ENCODE measurements around the gene DNAH8.

DNAH8 gene

GRCh38 chr6:38749473-38749872 lies 34.4 kb downstream of the DNAH8 start:
- H3K36me3 ChIP-seq (ENCODE audit: low read length), result no peaks in the 10 kb centered on the region
- no peak overlapping the region for H3K4me3 ChIP-seq (ENCODE audit: insufficient read depth, low read length, poor library complexity, severe bottlenecking)
- no peaks in the 10 kb centered on the region for H3K79me2 ChIP-seq (ENCODE audit: insufficient read depth, low read length)
- no peaks in the 10 kb centered on the region for H3K9me3 ChIP-seq (ENCODE audit: insufficient read depth, low read length)
- no peaks in the 10 kb centered on the region for H3K9me2 ChIP-seq (replicated peaks; ENCODE audit: insufficient read depth, low read length)
- H3K27me3 ChIP-seq (ENCODE audit: low read length), result no peaks in the 10 kb centered on the region
- H3K9ac ChIP-seq (ENCODE audit: low read length), result no peak overlapping the region
- no peak for TF ChIP-seq EZH2phosphoT487 (conservative IDR thresholded peaks at IDR 0.05; ENCODE audit: low read length)
- TF ChIP-seq, protein P1, sequence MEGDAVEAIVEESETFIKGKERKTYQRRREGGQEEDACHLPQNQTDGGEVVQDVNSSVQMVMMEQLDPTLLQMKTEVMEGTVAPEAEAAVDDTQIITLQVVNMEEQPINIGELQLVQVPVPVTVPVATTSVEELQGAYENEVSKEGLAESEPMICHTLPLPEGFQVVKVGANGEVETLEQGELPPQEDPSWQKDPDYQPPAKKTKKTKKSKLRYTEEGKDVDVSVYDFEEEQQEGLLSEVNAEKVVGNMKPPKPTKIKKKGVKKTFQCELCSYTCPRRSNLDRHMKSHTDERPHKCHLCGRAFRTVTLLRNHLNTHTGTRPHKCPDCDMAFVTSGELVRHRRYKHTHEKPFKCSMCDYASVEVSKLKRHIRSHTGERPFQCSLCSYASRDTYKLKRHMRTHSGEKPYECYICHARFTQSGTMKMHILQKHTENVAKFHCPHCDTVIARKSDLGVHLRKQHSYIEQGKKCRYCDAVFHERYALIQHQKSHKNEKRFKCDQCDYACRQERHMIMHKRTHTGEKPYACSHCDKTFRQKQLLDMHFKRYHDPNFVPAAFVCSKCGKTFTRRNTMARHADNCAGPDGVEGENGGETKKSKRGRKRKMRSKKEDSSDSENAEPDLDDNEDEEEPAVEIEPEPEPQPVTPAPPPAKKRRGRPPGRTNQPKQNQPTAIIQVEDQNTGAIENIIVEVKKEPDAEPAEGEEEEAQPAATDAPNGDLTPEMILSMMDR (IDR thresholded peaks at IDR 0.05; ENCODE audit: insufficient read depth, low read length, poor library complexity, severe bottlenecking), result no peak
- H2AFZ ChIP-seq (ENCODE audit: low read depth, low read length, severe bottlenecking), result no peak overlapping the region
- no peak overlapping the region for H3K4me2 ChIP-seq (ENCODE audit: low read depth, low read length, poor library complexity, severe bottlenecking)
- no peak overlapping the region for H3K27ac ChIP-seq (ENCODE audit: low read depth, low read length)
- H3F3A ChIP-seq (ENCODE audit: insufficient read depth), result no peaks in the 10 kb centered on the region
- H4K20me1 ChIP-seq (ENCODE audit: low read depth, low read length), result no peaks in the 10 kb centered on the region

DNA sequence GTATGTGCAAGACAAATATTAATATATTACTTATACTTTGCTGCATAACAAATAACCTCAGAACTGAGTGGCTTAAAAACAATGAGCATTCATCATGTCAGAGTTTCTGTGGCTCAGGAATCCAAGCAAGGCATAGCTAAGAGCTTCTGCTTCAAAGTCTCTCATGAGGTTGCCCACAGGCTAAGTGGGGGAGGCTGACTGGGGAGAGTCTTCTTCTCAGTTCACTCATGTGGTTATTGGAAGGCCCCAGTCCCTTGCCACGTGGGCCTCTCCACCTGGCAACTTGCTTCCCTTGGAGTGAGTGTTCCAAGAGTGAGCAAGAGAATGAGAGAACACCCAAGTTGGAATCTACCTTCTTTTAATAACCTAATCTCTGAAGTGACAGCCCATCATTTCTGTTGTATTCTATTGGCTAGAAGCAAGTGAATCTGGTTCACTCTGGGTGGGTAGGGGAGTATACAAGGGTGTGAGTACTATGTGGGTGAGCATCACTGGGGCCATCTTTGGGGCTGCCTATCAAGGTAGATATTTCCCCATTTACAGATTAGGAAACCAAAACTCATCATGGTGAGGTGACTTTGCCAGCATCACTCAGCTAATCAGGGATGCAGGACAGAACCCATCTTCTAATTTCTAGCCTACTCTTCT lies 36.0 kb downstream of the DNAH8 start:
- Histone ChIP-seq H3K27me3 (ENCODE audit: low read length) (no peaks in the 10 kb centered on the region), H3K27ac (ENCODE audit: low read depth, low read length) (no peak overlapping the region)
- TF ChIP-seq, protein P1 (IDR thresholded peaks at IDR 0.05; ENCODE audit: insufficient read depth, low read length, poor library complexity, severe bottlenecking), result no peak
- no peak for TF ChIP-seq EZH2phosphoT487 (conservative IDR thresholded peaks at IDR 0.05; ENCODE audit: low read length)

DNA sequence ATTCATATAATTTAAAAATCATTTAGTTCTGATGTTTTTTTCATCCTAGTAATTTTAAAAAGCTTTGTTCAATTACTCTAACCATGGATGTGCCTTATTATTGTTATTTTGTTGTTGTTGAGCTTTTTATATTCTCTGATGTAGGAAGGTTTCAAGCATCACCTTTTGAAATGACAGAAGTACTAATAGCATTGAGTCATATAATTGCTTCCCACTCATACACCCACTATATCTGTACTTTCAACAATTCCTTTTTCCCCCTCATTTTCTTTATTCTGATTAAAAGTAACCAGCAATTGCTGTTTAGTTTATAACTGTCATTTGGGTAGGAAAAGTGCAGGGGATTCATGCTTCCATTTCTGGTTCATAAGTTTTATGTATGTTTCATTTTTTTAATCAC lies 38.6 kb downstream of the DNAH8 start:
- Histone ChIP-seq H3K27ac (ENCODE audit: low read depth, low read length) (no peak overlapping the region), H3K27me3 (ENCODE audit: low read length) (no peaks in the 10 kb centered on the region), H3K4me3 (ENCODE audit: insufficient read depth, low read length, poor library complexity, severe bottlenecking) (no peak overlapping the region), H4K20me1 (ENCODE audit: low read depth, low read length) (no peaks in the 10 kb centered on the region), H2AFZ (ENCODE audit: low read depth, low read length, severe bottlenecking) (no peak overlapping the region), H3K9ac (ENCODE audit: low read length) (no peak overlapping the region), H3F3A (ENCODE audit: insufficient read depth) (no peaks in the 10 kb centered on the region), H3K79me2 (ENCODE audit: insufficient read depth, low read length) (no peaks in the 10 kb centered on the region), H3K9me3 (ENCODE audit: insufficient read depth, low read length) (no peaks in the 10 kb centered on the region), H3K36me3 (ENCODE audit: low read length) (no peaks in the 10 kb centered on the region), H3K9me2 (replicated peaks; ENCODE audit: insufficient read depth, low read length) (no peaks in the 10 kb centered on the region), H3K4me2 (ENCODE audit: low read depth, low read length, poor library complexity, severe bottlenecking) (no peak overlapping the region)
- TF ChIP-seq EZH2phosphoT487 (conservative IDR thresholded peaks at IDR 0.05; ENCODE audit: low read length), result no peak
- TF ChIP-seq, protein P1 (IDR thresholded peaks at IDR 0.05; ENCODE audit: insufficient read depth, low read length, poor library complexity, severe bottlenecking), result no peak

More for the DNA sequence above, 36.0 kb downstream of the DNAH8 start:
- Histone ChIP-seq H3K4me3 (ENCODE audit: insufficient read depth, low read length, poor library complexity, severe bottlenecking) (no peak overlapping the region), H4K20me1 (ENCODE audit: low read depth, low read length) (no peaks in the 10 kb centered on the region), H2AFZ (ENCODE audit: low read depth, low read length, severe bottlenecking) (no peak overlapping the region), H3K9me2 (replicated peaks; ENCODE audit: insufficient read depth, low read length) (no peaks in the 10 kb centered on the region), H3F3A (ENCODE audit: insufficient read depth) (no peaks in the 10 kb centered on the region), H3K9me3 (ENCODE audit: insufficient read depth, low read length) (no peaks in the 10 kb centered on the region), H3K36me3 (ENCODE audit: low read length) (no peaks in the 10 kb centered on the region), H3K79me2 (ENCODE audit: insufficient read depth, low read length) (no peaks in the 10 kb centered on the region), H3K9ac (ENCODE audit: low read length) (no peak overlapping the region), H3K4me2 (ENCODE audit: low read depth, low read length, poor library complexity, severe bottlenecking) (no peak overlapping the region)

All from SU-DHL-6 (cell line).